NCI-H82 (cell line): ENCODE results near the gene PROSER3.
A peak's percentile ranks its signal among the peaks of the same experiment; 100 is the strongest.
"Not testable (repeated sequence)": the region's sequence is repeated elsewhere in the genome, so short reads cannot be mapped to it uniquely, and the experiment has no call there.

Experiments used
- DNase-seq: peaks from one replicate; lab custom pipeline; 2025; lab: John Stamatoyannopoulos, UW

Gene PROSER3

DNA sequence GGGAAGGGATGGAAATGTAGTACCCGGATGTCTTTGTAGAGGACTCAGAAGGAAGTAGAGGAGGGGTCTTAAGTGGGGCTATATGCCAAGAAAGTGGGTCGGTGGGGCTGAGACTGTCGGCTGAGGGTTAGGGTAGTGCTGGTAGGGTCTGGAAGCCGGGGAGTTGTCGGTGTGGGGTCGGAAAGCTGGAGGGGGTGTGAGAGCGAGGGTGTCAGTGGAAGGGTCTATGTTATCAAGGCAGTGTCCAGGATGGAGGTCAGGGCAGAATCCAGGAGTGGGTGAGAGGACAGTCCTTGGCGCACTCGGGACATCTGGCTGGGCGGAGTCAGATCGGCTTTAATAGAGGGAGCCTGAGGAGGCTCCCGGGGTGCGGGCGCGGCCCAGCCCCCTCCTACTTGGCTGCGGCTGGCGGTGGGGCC, 2.8 kb upstream of the PROSER3 start:
- peak; percentile 88 for DNase-seq

DNA sequence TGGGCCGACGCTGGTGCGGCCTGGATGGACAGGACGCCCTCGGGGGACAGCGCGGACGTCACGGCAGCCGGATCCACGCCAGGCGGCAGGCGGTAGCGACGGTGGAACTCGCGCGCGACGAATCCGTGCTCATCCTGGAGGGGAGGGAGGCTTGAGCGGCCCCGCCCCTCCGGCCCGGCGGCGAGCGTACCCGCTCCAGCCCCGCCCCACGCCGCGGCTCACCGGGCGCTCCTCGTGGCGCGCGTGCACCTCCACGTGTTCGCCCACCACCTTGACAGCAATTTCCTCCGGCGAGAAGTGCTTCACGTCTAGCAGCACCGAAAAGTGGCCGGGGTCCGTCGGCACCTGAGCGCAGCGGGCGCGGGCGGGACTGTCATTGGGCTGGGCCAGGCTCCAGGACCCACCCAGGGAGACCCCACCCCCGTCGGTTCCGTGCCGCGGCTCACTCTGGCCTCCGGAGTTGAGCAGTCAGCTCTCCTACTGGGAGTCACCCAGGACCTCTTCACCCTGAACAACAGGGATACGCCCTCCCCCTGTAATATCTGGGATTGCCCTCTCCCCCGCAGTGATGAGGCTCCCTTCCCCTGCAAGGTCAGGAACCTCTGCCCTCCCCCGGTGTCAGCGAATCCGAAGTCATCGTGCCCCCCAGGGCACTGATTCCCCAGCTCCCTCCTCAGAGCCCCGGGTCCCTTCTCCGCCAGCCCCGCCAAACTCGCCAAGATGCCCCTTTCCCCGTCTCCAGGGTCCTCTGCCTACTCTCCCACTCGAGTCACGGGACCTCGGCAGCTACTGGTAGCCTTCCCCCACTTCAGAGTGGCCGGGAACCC, 2.2 kb upstream of the PROSER3 start:
- DNase-seq, result peak; percentile 81

DNA sequence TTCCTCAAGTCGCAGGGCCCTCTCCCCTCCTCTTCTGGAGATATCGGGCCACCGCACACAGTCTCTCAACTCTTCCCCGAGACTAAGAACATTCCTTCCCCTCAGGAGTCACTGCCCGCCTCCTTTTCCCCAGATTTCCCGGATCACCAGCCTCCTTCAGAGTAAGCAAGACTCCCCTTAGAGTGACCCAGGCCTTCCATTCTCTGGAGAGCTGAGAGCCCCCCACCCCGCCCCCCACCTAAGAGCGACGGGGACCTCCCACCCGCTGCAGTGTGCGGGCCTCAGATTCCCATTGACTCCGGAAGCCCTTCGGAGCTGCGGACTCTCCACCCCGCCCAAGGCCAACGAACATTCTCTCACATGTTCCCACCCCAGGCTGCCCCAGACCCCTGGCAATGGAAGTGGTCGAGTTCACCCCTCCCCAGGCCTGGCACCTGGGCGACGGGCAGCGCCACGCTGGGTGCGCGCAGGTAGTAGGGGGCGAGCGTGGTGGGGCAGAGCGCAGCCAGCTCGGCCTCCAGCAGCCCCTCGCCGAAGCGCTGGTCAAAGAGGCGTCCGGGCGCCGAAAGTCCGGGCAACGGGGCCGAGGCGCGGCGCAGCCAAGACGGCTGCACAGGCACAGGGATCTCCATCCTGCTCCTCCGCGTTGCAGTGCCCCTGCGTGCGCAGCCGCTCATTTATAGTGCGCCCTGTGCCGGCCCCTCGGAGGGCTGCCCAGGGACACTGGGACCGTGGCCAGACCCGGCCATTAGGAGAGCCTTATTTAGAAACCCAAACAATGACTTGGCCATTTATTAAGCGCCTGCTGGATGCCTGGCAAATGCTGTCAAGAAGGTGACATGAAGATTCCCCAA, 1.4 kb upstream of the PROSER3 start, which contains the start of gene HSPB6:
HSPB6 (minus strand) TSS at position 653 of the 854 bp plus-strand sequence; CDS start at position 632, 21 bp downstream.
- DNase-seq, result no peak

DNA sequence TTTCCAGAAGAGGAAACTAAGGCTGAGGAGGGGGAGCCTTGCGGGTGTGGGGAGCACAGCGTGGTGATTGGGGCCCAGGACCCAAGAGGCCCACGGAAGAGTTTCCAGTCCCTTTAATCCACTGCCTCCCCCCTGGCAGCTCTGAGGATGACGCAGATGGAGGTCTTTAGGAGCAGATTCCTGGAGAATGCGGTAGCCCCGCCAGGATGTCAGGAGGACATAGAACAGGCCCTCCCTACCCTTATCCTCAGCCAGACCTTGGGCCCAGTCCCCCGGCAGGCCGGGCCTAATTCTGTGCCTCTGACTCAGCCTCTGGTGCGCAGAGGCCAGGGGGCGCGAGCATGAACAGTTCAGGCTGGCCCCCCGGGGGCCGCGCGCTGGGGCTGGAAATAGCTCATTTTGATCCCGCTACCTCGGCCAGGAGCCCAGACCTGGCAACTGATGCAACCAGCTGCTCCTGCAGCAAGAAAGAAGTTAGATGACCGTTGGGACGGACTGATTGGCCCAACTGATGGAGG, 686 bp upstream of the PROSER3 start:
- peak; percentile 76 for DNase-seq

DNA sequence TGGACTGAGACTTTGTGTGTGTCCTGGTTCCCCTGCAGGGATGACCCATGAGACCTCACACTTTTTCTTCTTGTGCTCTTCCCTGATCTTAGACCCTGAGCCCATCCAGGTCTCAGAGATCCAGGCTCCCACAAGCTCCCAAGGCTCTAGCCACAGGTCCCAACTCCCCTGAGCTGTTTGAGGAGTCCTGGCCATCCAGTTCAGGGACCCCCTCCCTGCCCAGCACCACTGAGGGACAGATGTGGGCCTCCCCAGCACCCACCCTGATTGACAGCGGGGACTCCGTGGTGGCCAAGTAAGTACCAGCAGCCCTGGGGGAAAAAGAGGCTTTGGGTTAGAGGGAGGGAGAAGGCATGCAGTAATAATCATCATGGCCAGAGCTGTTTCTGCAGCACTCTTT, 1.7 kb downstream of the PROSER3 start:
- DNase-seq, result no peak

DNA sequence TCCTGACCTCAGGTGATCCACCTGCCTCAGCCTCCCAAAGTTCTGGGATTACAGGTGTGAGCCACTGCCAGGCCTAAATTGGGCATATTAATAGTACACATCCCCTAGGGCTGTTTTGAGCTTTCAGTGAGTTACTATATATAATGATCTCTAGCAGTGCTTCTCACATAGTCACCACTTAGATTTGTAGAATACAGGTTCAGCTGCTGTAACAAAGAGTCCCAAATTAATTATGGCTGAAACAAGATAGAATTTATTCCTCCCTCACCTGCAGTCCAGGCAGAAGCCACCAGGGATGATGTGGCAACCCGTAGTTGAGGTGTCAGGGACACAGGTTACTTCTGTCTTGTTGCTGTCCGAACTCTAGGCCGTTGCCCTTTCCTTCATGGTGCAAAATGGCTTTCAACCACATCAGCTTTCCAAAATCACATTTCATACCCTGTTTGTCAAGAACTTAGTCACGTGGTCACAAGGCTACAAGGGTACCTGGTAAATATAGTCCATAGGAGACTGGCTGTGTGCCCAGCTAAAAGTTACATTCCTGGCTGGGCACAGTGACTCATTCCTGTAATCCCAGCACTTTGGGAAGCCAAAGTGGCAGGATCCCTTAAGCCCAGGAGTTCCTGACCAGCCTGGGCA, 2.9 kb downstream of the PROSER3 start:
- DNase-seq, result no peak

DNA sequence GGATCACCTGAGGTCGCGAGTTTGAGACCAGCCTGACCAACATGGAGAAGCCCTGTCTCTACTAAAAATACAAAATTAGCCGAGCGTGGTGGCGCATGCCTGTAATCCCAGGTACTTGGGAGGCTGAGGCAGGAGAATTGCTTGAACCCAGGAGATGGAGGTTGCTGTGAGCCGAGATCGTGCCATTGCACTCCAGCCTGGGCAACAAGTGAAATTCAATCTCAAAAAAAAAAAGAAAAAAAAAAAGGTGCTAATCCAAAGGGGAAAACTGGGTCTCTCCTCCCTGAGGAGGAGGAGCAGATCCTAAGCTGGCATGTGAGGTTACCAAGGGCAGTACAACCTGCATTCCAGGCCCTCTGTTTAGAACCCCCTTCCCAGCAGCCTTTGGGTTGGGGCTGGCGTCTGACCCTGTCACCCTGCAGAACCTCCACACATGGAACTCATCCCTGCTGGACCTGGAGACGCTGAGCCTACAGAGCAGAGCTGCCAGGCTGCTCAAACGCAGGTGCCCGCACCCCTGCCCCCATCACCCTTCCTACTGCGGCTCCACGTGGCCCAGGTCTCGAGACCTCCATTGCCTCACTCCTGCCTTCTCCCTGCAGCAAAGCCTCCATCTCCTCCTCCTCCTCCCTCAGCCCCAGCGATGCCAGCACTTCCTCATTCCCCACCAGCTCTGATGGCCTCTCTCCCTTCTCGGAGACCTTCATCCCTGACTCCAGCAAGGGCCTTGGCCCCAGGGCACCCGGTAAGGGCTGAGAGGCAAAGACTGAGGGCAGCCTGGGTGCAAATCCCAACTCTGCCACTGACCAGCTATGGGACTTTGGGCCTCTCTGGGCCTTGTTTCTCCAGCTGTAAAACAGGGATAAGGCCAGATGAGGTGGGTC, 6.7 kb downstream of the PROSER3 start:
- no peak for DNase-seq

DNA sequence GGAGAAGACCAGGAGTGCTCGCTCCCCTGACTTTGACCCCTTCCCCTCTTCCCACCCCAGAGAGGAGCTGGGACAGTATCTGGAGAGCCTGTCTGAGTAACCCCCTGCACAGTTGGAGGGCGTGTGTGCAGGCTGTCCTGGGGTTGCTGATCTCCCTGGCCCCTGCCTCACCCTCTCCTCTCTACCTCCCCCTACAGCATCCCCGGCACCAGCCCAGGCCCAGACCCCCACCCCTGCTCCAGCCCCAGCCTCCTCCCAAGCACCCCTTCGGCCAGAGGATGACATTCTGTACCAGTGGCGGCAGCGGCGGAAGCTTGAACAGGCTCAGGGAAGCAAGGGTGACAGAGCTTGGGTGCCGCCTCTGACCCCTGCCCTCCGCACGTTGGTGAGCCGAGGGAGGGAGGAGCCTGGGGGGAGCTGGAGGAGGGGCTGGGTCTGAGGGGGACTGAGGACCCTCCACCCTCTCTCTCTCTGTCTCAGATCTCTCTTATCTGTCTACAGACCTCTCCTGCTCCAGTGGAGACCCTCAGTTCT, 8.7 kb downstream of the PROSER3 start:
- DNase-seq, result no peak

DNA sequence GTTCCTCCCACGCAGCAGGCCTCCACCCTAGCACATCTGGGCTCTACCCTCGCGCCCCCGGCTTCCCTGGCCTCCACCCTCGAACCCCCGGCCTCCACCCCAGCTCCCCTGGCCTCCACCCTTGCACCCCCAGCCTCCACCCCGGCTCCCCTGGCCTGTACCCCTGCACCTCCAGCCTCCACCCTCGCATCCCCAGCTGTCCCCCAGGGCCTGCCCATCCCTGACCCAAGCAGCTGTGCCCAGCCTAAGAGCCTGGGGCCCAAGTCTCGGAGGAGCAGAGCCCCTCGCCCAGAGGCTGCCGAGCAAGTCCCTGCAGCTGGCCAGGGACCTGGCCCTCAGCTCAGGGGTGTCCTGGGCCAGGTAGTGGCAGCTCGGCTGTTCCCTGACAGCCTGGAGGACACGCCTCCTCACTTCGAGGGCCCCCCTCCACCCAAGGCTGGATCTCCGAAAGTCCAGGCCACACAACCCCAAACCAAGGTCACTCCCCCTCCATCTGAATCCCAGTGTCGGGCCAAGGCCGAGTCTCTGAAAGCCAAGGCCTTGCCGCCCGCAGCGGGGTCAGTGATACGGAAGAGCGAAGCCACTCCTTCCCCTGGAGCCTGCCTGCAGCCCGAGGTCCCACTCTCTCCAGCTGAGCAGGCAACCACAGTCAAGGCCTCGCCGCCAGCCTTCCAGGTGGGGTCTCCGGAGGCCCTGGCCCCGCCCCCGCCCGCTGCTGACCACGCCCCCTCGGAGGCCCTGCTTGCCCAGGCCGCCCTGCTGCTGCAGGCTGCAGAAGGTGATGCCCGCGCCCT, 9.5 kb downstream of the PROSER3 start:
- peak; percentile 58 for DNase-seq

DNA sequence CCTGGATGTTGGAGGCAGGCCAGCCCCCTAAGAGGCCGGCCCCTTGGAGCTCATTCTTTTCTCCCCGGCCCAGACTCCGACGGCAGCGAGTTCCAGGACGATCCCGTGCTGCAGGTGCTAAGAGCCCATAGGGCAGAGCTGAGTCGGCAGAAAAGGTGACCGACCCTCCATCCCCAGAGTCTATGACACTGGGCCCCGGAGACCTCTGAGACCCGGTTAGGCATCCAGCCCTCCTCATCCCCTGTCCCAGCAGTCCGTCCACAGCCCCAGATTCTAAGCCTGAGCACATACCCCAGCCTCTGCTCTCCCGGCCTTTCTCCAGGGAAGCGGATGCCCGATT, 10.1 kb downstream of the PROSER3 start:
- DNase-seq, result no peak

DNA sequence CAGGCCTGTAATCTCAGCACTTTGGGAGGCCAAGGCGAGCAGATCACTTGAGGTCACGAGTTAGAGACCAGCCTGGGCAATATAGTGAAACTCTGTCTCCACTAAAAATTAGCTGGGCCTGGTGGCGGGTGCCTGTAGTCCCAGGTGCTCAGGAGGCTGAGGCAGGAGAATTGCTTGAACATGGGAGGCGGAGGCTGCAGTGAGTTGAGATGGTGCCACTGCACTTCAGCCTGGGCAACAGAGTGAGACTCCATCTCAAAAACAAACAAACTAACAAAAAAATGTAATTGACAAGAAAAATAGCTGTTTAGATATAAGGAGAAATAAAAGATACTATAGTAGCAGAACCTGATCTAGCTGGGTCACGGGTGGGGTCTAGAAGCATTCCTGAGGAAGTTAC, 14.4 kb downstream of the PROSER3 start:
- not testable (repeated sequence) for DNase-seq

DNA sequence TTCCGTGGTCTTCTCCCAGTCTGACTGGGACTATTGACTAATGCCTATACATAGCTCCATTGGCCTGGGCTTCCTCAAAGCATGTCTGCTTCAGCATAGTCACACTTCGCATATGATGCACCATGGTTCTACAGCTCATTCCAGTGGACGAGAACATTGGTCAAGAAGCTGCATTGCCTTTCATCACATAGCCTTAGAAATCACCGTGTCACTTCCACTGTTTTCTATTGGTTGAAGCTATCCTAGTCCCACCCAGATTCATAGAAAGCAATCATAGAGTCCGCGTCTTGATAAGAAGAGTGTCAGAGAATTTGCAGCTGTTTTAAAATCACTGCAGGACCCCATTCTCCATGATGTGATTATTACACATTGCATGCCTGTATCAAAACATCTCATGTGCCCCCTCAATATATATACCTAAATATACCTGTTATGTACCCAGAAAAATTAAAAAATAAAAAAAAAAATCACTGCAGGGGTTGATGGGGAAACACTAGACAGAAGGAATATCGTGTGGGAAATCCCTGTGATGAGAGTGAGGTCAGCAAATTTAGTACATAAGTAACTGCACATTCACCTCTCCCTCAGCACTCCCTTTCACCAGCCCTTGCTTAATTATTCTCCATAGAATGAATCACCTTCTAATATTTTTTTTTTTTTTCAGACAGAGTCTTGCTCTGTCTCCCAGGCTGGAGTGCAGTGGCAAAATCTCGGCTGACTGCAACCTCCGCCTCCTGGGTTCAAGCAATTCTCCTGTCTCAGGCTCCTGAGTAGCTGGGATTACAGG, 15.2 kb downstream of the PROSER3 start:
- DNase-seq, result no peak

DNA sequence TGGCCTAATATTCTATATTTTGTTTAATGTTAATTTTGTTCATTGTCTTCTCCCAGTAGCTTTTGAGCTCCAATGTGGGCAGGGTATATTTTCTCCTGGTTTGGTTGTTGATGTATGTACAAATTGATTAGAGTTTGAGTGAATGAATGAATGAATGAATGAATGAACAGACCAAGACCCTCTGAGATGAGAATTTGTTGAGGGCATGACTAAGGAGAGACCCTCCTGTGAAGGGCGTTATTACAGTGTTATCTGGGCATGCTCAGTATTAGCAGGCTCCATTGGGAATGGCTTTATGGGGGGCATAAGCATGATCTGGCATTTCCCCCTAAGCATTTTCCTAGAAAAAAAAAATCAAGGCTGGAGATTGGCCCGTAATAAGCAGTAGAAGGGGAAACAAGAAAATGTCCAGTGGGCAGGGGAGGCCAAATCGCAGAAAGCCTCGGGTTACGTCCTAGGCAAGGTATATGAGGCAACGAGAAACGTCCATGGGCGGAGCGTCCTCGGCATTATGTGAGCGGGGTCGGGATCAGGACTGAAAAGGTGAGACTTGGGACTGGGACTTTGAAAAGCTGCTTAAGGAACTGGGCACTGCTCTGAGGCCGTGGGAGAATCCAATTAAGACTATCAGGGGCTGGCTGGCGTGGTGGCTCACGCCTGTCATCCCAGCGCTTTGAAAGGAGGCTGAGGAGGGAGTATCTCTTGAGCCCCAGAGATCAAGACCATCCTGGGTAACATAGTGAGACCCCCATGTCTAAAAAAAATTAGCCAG, 16.5 kb downstream of the PROSER3 start:
- DNase-seq, result peak; percentile 94

DNA sequence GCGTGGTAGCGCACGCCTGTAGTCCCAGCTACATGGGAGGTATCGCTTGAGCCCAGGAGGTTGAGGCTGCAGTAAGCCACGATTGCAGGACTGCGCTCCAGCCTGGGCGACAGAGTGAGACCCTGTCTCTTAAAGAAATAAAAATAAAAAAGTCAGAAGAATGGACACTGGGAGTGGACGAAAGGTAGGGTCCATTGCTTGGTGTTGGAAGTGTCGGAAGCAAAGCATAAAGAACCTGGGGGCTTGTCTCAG, 17.0 kb downstream of the PROSER3 start:
- no peak for DNase-seq

DNA sequence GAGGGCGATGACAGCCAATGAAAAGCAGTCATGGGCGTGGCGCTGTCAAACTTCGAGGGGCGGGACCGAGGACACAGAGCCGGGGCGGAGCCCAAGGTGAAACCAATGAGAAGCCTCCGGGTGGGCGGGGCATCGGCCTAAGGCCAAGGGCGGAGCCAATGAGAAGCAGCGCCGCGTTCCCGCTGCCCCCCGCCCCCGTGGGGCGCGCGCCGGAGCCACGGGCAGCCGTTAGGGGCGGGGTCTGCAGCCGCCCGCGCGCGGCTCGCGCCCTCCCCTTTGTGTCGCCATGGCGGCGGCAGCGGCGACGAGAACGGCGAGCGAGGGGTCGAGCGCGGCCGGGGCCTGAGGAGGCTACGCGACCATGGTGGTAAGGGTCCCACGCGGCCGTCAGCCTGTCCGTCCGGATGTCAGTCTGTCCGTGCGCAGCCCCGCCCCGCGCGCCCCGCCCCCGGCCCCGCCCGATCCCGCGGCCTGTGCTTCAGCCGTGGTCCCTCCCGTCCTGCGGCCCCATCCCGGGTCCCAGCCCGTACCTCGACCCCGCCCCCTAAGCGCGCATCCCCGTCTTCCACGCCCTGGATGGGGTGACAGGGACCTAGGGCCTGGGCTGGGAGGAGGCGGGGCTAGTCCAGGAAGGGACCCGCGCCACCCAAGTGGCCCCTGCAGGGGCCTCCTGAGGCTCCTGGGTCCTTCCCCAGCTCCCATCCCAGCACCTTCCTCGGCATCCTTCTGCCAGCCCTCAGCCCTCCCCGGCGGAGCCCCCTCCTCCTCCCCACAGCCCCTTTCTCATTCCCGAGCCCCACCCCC, 17.5 kb downstream of the PROSER3 start, which contains the start of gene ARHGAP33:
ARHGAP33 (plus strand) TSS at position 267 of the 804 bp plus-strand sequence; CDS start at position 362, 95 bp downstream.
- DNase-seq, result peak; percentile 100

DNA sequence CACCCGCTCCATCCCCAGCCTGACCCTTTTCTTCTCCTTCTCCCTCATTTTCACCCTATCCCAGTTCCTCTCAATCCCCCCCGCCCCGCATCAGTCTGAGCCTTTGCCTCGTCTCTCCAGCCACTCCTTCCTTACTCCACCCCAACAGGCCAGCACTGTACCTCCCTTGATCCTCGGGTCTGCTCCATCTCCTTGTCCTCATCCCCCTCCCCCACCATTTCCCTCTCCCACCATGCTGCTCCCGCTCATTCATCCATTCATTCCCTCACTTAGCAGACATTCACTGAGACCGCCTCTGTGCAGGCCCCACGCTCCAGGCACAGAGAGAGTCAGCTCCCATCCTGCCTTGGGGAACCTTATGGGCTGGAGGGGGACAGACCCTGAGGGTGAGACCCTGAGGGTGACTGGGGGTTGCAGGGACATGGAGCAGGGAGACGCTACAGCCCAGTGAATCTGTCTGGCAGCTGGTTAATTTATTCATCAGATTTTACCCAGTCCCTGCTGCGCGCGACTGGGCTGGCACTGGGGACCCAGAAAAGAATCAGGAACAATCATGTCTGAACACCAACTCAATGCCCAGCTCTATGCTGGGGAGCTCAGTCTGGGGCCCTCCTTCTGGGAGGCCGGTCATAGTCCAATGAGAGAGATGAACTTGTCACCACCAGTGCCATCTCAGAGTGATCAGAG, 18.3 kb downstream of the PROSER3 start:
- peak; percentile 59 for DNase-seq

DNA sequence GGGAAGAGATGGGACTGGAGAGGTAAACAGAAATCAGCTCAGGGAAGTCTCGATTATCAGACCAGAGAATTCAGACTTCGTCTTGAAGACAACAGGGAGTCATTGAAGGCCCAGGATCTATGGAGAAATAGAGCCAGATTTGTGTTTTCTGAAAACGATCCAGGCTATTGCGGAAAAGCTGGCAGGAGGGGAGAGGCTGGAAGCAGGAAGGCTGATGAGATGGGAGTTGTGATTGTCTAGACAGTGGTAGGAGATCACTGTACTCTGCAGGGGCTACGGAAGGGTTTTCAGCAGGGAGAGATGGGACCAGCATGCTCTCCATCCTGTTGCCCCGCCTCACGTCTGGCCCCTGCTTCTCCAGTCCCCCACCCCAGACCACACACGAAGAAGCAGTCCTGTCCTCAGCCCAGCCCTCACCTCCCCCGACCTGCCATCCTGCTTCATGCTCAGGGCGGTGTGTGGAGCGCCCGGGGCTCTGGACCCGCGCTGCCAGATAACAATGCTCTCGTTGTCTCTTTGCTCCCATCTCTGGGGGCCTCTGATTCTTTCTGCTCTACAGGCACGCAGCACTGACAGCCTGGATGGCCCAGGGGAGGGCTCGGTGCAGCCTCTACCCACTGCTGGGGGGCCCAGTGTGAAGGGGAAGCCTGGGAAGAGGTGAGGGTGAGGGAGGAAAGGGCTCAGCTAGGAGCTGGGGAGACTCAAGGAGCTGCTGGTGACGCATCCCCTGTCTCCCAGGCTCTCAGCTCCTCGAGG, 19.3 kb downstream of the PROSER3 start:
- DNase-seq, result no peak
